IgD-negative memory B cell (primary cell): ENCODE data around the gene TMEM72. TPM values are rescaled to one million over a fixed set of nuclear protein-coding genes. Genes with fewer than 3 reads are reported as not detected.

Experiments used
- H3K27ac Mint-ChIP-seq, 3 donors: one replicate each; pipeline ENCODE4 v1.8.0; 2020 to 2022; ENCODE audit warnings: mild to moderate bottlenecking in 3 of 3, mixed read lengths in 3 of 3, moderate library complexity in 1 of 3
- H3K27me3 Mint-ChIP-seq: one replicate; pipeline ENCODE4 v1.8.0; 2021; ENCODE audit warnings: mixed read lengths
- H3K36me3 Mint-ChIP-seq: one replicate; pipeline ENCODE4 v1.8.0; 2020; ENCODE audit warnings: mild to moderate bottlenecking, mixed read lengths
- H3K4me1 Mint-ChIP-seq, 3 donors: one replicate each; pipeline ENCODE4 v1.8.0; 2020 to 2022; ENCODE audit warnings: mixed read lengths in 3 of 3, mild to moderate bottlenecking in 1 of 3
- H3K4me3 Mint-ChIP-seq, 4 donors: one replicate each; pipeline ENCODE4 v1.8.0; 2020 to 2022; ENCODE audit warnings: mild to moderate bottlenecking in 4 of 4, mixed read lengths in 4 of 4, moderate library complexity in 3 of 4
- H3K9me3 Mint-ChIP-seq, 3 donors: one replicate each; pipeline ENCODE4 v1.8.0; 2020 to 2021; ENCODE audit warnings: mixed read lengths in 3 of 3, mild to moderate bottlenecking in 1 of 3
- polyA plus RNA-seq: library from polyadenylated mRNA; unstranded; fragments of 300-500 nt; fragmentation: Illumina TruSeq; gene quantifications from one replicate; pipeline ENCODE4 v1.2.3, GENCODE V29; 2021

Gene TMEM72
- polyA plus RNA-seq, 1 donor from 2014 or later = not detected

DNA sequence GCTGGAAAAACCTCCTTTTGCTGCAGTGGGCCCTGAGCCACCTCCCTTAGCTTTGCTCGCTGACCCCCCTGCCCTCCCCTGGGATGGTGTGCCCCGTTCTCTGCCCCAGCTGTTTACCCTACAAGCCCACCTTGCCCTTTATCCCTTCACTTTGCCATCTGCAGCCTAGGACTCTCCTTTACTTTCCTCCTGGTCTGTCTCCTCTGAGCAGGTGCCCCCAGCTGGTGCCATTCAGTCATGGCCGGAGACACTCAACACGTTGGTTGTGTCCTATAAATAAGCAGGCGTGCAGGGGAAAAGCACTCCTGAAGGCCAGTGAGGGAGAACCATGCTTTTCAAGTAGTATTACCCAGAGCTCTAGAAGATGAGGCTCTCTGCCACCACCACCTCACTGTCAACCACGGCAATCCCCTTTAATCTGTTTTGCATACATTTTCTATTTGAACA, 54.5 kb downstream of the TMEM72 start:
- Mint-ChIP-seq H3K27ac (peak overlapping the region in 1 of 3 donors; percentile 57), H3K27me3 (no peaks in the 10 kb centered on the region), H3K4me1 (peaks cover 36 to 58% (median 38%) of the 10 kb centered on the region in 3 donors), H3K4me3 (peak overlapping the region in 2 of 4 donors; percentile 29 to 43), H3K36me3 (no peaks in the 10 kb centered on the region), H3K9me3 (no peaks in the 10 kb centered on the region)

- H3K27me3 Mint-ChIP-seq = no peaks in the 10 kb centered on the region
- H3K4me3 Mint-ChIP-seq = peak overlapping the region in 3 of 4 donors; percentile 12 to 58 (median 30)
- no peaks in the 10 kb centered on the region for H3K9me3 Mint-ChIP-seq
- H3K36me3 Mint-ChIP-seq = no peaks in the 10 kb centered on the region
- peak overlapping the region in 1 of 3 donors; percentile 59 for H3K27ac Mint-ChIP-seq
- peaks cover 36 to 53% (median 38%) of the 10 kb centered on the region in 3 donors for H3K4me1 Mint-ChIP-seq
Observed at GRCh38 chr10:44966129-44966815, 55.1 kb downstream of the TMEM72 start.

DNA sequence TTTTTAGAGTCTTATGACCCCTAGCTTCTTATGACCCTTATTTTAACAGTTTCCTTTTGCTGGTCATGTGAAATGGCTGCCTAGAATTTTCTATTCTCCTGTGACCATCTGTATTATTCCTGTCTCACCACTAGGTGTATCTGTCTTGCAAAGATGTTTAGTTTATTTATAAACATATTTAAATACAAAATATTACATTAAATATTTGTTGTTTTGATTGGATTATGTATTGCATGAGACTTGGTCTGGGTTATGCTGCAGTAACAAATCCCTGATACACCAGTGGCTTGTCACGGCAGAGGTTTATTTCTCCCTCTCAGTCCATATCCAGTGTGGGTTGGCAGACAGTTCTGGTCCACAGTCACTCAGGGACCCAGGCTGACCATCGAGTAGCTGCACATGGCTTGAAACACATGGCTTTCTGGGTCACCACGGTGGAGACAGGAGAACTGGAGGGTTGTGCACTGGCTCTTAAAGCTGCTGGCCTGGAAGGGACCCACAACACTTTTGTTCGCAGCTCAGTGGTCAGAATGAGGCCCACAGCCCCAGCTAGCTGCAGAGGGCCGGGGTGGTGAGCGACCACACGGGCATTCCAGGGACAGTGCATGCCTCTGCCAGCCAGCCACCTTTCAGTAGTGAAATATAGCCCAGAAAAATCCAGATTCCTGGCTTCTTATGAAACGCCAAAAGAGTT, 55.8 kb downstream of the TMEM72 start:
- no peak overlapping the region for H3K27ac Mint-ChIP-seq
- H3K4me1 Mint-ChIP-seq = peaks cover 36 to 53% (median 40%) of the 10 kb centered on the region in 3 donors
- H3K9me3 Mint-ChIP-seq = no peaks in the 10 kb centered on the region
- H3K4me3 Mint-ChIP-seq = peak overlapping the region in 1 of 4 donors; percentile 30
- H3K36me3 Mint-ChIP-seq = no peaks in the 10 kb centered on the region
- H3K27me3 Mint-ChIP-seq = no peaks in the 10 kb centered on the region

DNA sequence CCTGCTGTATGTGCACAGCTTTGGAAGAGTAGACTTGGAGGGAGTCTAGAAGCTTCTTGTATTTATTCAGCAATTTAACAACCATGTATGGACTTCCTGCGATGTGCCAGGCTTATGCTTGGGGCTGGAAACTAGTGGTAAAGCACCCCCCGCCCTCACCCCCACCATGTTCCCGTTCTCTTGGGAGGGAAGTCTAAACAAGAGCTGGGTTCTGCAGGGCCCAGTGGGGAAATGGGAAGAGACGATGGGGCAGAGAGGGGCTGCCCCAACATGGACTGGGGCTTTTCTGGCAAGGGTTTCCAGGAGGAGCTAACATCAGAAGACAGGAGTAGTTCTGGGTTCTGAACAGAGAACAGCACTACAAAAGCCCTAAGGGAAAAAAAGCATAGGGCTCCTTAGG, 56.5 kb downstream of the TMEM72 start:
- Mint-ChIP-seq H3K4me3 (peak overlapping the region in 2 of 4 donors; percentile 59 to 68), H3K27me3 (no peaks in the 10 kb centered on the region), H3K4me1 (peaks cover 36 to 51% (median 39%) of the 10 kb centered on the region in 3 donors), H3K36me3 (no peaks in the 10 kb centered on the region), H3K27ac (no peak overlapping the region), H3K9me3 (no peaks in the 10 kb centered on the region)

GRCh38 chr10:44968091-44968490, 57.0 kb downstream of the TMEM72 start:
- peaks cover 32 to 50% (median 38%) of the 10 kb centered on the region in 3 donors for H3K4me1 Mint-ChIP-seq
- no peaks in the 10 kb centered on the region for H3K27me3 Mint-ChIP-seq
- H3K36me3 Mint-ChIP-seq = no peaks in the 10 kb centered on the region
- H3K27ac Mint-ChIP-seq = no peak overlapping the region
- peak overlapping the region in 2 of 4 donors; percentile 59 to 68 for H3K4me3 Mint-ChIP-seq
- no peaks in the 10 kb centered on the region for H3K9me3 Mint-ChIP-seq

DNA sequence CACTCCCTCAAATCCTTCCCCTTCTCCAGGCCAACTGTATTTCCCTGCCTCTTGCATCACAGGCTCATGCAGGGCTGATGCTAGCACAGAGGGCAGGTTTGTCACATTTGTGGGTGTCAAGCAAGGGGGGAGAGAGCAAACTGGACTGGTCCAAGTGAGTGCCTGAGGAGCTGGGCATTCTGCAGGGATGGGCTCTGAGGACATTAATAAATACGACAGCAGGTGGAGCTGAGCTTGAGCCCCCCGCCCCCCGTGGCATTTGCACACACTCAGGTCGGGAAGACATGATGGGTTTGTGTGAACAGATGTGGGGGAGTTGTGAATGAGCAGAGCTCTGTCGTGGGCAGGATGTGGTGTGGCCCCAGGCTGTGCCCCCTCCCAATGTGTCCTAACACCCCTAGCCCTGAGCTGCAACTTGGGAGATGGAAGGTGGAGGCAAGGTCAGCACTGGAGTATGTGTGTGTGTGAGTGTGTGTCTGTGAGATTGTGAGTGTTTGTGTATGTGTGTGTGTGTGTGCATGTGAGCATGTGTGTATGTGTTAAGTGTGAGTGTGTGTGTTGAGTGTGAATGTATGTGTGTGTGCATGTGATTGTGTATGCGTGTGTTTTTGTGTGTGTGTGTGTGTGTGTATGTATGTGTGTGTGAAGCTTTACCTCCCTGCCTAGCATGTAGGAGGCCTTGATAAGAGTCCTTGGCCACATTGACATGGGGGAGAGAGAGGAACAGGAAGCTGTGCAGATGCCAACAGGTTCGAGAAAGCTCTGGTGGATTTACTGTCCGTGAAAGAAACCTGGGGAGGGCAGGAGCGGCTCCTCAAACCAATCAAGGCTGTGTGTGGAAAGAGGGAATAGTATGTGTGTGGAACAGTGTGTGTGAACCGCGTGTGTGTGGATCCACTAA, 57.6 kb downstream of the TMEM72 start:
- H3K27ac Mint-ChIP-seq = peak overlapping the region in 1 of 3 donors; percentile 69
- peaks cover 34 to 50% (median 38%) of the 10 kb centered on the region in 3 donors for H3K4me1 Mint-ChIP-seq
- H3K9me3 Mint-ChIP-seq = no peaks in the 10 kb centered on the region
- no peaks in the 10 kb centered on the region for H3K36me3 Mint-ChIP-seq
- H3K27me3 Mint-ChIP-seq = no peaks in the 10 kb centered on the region
- H3K4me3 Mint-ChIP-seq = peak overlapping the region in 1 of 4 donors; percentile 68

DNA sequence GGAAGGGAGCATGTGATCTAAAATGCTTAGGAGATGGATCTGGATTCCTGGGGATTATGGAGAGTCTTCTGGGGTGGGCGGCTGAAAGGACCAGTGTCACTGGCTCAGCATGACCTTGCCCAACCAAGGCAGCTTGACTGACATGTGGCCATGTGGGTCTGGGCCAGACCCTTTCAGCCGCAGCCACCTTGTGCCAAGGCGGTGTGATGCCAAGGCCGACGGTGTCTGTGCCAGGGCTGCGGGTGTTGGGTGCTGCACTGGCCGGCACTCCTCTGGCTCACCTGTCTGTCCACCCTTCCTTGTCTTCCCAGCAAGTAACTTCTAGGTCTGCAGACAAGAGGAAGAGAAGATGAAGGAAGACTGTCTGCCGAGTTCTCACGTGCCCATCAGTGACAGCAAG, 58.7 kb downstream of the TMEM72 start:
- no peaks in the 10 kb centered on the region for H3K9me3 Mint-ChIP-seq
- peak overlapping the region in 1 of 4 donors; percentile 18 for H3K4me3 Mint-ChIP-seq
- no peaks in the 10 kb centered on the region for H3K27me3 Mint-ChIP-seq
- peak overlapping the region in 1 of 3 donors; percentile 44 for H3K27ac Mint-ChIP-seq
- peaks cover 32 to 49% (median 40%) of the 10 kb centered on the region in 3 donors for H3K4me1 Mint-ChIP-seq
- no peaks in the 10 kb centered on the region for H3K36me3 Mint-ChIP-seq

- Mint-ChIP-seq H3K27ac (no peak overlapping the region), H3K9me3 (no peaks in the 10 kb centered on the region), H3K4me1 (peaks cover 25 to 39% (median 34%) of the 10 kb centered on the region in 3 donors), H3K4me3 (peak overlapping the region in 1 of 4 donors; percentile 68), H3K36me3 (no peaks in the 10 kb centered on the region), H3K27me3 (no peaks in the 10 kb centered on the region)
Observed at GRCh38 chr10:44970812-44971395, 59.8 kb downstream of the TMEM72 start.

GRCh38 chr10:44971434-44971833, 60.3 kb downstream of the TMEM72 start:
- H3K36me3 Mint-ChIP-seq = no peaks in the 10 kb centered on the region
- peaks cover 20 to 34% (median 30%) of the 10 kb centered on the region in 3 donors for H3K4me1 Mint-ChIP-seq
- H3K9me3 Mint-ChIP-seq = no peaks in the 10 kb centered on the region
- no peaks in the 10 kb centered on the region for H3K27me3 Mint-ChIP-seq
- H3K27ac Mint-ChIP-seq = no peak overlapping the region
- H3K4me3 Mint-ChIP-seq = peak overlapping the region in 1 of 4 donors; percentile 68

- peak overlapping the region in 1 of 3 donors; percentile 46 for H3K27ac Mint-ChIP-seq
- H3K9me3 Mint-ChIP-seq = no peaks in the 10 kb centered on the region
- no peaks in the 10 kb centered on the region for H3K27me3 Mint-ChIP-seq
- peaks cover 19 to 33% (median 30%) of the 10 kb centered on the region in 3 donors for H3K4me1 Mint-ChIP-seq
- no peaks in the 10 kb centered on the region for H3K36me3 Mint-ChIP-seq
- H3K4me3 Mint-ChIP-seq = no peak overlapping the region
Observed at GRCh38 chr10:44971935-44972757, 61.0 kb downstream of the TMEM72 start.

DNA sequence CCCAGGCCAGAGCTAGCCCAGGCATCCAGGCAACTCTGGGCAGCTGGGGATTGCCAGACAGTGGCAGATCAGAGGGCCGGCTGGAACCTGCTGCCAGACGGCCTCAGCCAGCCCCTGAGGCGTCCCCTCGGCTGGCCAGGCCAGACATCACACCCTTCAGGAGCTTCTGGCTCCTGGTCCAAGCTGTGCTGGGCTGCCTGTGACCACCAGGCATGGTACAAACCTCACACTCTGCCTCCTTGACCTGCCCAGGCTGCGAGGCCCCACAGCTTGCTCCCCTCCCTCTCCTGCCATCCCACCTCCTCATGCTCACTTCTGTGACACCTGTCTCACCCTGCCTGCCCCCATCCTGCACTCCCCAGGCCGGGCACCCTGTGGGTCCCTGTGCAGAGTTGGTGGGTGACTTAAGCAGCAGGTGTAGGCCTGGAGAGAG, 61.8 kb downstream of the TMEM72 start:
- peaks cover 19 to 27% (median 26%) of the 10 kb centered on the region in 3 donors for H3K4me1 Mint-ChIP-seq
- no peaks in the 10 kb centered on the region for H3K36me3 Mint-ChIP-seq
- H3K27ac Mint-ChIP-seq = peak overlapping the region in 1 of 3 donors; percentile 46
- no peaks in the 10 kb centered on the region for H3K27me3 Mint-ChIP-seq
- no peak overlapping the region for H3K4me3 Mint-ChIP-seq
- H3K9me3 Mint-ChIP-seq = no peaks in the 10 kb centered on the region

GRCh38 chr10:44973323-44974081, 62.4 kb downstream of the TMEM72 start:
- peaks cover 16 to 21% (median 21%) of the 10 kb centered on the region in 3 donors for H3K4me1 Mint-ChIP-seq
- peak overlapping the region in 1 of 3 donors; percentile 8 for H3K27ac Mint-ChIP-seq
- no peaks in the 10 kb centered on the region for H3K27me3 Mint-ChIP-seq
- H3K9me3 Mint-ChIP-seq = no peaks in the 10 kb centered on the region
- no peaks in the 10 kb centered on the region for H3K36me3 Mint-ChIP-seq
- H3K4me3 Mint-ChIP-seq = peak overlapping the region; percentile 71 to 88 (median 78)

DNA sequence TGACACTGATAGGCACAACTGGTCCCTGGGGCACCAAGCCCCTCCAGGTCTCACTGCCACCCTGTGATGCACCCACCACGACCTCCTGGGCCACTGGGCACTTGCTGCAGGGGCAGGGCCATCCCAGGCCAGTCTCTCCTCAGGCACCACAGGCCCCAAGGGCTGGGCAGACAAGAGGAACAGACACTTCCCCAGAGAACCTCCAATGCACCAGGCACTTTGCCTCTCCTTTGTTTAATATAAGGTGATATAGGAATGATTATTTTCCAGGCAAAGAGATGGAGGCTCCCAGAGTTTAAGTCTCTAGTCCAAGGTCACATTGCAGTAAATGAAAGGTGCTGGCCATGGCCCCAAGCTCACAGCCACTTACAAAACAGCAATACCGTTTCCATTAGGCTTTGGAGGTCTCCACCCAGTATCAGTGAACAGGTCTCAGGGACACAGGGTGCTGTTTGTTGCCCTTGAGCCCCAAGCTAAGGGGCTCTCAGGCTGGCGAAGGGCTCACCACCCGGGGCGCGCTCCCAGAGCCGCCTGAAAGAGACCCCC, 63.0 kb downstream of the TMEM72 start:
- Mint-ChIP-seq H3K27ac (peak overlapping the region in 2 of 3 donors; percentile 50 to 53), H3K36me3 (no peaks in the 10 kb centered on the region), H3K4me1 (peaks cover 13 to 21% (median 17%) of the 10 kb centered on the region in 3 donors), H3K27me3 (no peaks in the 10 kb centered on the region), H3K9me3 (no peaks in the 10 kb centered on the region), H3K4me3 (peak overlapping the region; percentile 71 to 88 (median 83))
